Stimulated activated CD4-positive, alpha-beta T cell treated with anti-CD3 and anti-CD28 coated beads, Interleukin-2, amount 100 ng/mL, for 48 hours (primary cell): ENCODE data around the gene RALGPS1.

Experiments
- DNase-seq, 2 donors: peaks; one replicate each; pipeline ENCODE4 v3.0.0-alpha.2; 2020

RALGPS1 gene

GRCh38 chr9:127022913-127023660 is 108.5 kb downstream of the RALGPS1 start:
- no peak for DNase-seq

- DNase-seq, result no peak
Measured at GRCh38 chr9:127025042-127025441, 110.5 kb downstream of the RALGPS1 start.

GRCh38 chr9:127027694-127028093 is 113.1 kb downstream of the RALGPS1 start:
- no peak for DNase-seq

DNA sequence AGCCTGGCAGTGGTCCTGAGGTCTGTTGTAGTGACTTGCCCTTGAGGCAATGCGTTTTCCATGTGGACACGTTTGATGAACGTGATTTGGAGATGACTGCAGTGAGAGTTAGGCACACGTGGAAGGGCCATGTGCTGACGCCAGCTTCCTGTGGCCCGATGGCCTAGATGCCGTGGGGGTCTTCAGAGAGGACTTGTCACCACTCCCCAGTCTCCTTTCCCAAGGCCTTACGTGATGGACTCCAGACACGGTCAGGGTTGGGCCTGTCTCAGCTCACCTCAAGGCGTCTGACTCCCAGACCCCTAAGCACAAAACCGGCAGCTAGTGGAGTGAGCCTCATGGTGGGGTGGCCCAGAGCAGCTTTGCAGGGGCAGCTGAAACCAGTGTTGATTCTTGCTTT is 115.0 kb downstream of the RALGPS1 start:
- no peak for DNase-seq

DNA sequence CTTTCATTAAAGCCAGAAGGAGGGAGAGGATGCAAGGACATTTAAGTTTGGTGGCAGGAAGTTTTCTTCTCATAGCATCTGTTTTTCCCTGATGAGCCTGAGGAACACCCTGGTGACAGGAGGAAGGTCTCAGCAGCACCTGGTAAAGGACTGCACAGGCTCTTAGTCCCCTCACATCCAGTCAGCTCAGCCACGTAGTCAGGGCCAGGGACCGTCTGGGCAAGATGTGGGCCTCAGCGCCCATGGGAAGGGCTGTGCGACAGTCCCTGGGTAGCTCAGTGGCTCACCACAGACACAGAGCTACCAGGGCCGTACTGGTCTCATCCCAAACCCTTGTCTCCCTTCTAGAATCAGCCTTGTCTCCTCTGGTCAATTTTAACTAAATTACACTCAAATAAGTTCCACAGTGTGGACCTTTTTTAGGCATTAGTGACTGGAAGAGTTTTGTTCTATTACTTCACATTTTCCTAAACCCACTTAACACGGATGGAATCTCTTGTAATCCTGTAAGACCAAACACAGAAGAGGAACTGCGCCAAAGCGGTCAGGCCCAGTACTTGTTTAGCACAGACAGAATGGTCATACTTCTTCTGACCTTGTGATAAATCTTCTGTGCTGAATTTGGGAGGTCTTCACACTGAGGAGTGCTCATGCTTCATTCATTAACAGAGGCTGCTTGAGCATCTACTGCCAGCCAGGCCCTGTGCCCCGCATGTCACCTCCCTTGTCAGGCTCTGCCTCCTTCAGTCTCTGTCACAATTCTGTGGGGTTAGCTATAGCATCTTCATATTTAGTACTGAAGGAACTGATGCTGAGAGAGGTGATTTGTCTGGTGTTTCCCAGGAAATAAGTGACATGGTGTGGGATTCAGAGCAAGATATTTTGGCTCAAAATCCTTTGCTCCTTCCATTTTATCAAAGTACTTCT is 116.5 kb downstream of the RALGPS1 start:
- no peak for DNase-seq

GRCh38 chr9:127032256-127032655 is 117.7 kb downstream of the RALGPS1 start:
- DNase-seq, result no peak

DNA sequence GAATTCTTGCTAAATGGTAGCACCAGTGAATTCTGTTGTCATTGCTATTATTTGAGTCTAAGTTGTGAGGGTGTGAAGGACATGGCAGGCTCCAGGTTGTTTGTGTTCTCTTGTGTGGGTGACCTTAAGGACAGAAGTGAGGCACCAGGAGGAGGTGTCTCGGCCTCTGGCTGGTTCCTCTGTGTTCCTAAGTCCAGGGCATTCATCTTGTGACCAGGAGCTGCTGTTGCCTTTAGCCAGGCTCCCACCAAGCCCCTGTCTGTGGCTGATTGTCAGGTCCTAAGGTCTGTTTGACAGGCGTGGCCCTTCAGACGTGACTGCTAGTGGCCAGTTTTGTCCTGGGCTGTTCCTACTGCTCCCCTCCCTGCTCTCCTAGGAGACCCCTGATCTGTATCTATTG is 118.5 kb downstream of the RALGPS1 start:
- DNase-seq, result no peak

DNA sequence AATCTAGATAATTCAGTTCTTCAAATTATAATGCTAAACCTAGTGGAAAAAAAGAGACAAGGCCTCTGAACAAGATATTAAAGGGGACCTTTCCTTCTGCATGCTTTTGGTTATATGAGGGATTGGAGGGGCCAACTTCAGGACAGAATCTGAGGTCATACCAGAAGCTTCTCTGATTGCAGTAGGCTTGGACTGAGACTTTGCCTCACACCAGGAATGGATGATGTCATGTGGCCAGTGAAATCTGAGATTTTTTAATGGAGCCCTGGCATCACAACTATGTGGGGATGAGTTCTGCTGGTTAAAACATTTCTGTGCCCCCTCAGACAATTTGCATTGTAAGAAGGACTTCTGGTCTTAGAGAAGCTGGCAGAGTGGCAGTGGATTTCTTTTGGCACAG is 119.2 kb downstream of the RALGPS1 start:
- DNase-seq, result no peak

GRCh38 chr9:127034691-127035090 is 120.1 kb downstream of the RALGPS1 start:
- DNase-seq, result no peak

- DNase-seq, result no peak
Measured at GRCh38 chr9:127035423-127035822, 120.8 kb downstream of the RALGPS1 start.

DNA sequence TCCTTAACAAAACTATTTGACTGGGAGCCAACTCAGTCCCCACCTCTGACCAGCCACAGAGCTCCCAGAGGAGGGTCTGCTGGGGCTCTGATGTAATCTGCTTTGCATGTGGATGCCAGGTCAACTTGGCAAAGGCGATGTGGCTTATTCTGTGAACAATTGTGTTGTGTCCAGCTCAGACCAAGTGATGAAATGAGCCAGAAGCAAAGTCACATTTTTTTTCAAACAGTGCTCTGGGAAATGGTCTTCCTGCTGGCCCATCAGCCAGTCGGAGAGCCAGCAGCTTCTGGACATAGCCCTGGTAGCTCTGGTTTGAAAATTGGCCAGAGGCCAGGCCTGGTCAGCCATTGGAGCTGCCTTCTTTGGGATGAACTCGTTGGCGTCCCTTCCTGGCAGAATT is 121.4 kb downstream of the RALGPS1 start:
- no peak for DNase-seq

GRCh38 chr9:127036437-127036836 is 121.9 kb downstream of the RALGPS1 start:
- DNase-seq, result no peak

DNA sequence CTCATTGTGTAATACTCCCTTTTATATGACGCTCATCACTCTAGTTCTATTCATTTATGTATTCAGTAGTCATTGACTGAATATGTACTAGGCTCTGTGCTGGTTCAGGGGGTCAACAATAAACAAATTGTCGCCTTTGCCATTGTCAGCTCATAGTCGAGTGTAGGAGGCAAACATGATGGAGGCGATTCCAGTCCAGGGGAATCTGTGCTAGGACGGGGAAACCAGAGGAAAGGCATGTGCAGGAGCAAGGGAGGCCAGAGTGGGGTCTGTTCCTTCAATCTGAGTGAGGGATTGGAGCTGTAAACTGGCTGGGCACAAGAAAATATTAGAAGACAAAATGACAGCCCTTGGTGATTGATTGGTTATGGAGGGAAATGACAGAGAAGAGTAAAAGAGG is 123.9 kb downstream of the RALGPS1 start:
- DNase-seq, result no peak

DNA sequence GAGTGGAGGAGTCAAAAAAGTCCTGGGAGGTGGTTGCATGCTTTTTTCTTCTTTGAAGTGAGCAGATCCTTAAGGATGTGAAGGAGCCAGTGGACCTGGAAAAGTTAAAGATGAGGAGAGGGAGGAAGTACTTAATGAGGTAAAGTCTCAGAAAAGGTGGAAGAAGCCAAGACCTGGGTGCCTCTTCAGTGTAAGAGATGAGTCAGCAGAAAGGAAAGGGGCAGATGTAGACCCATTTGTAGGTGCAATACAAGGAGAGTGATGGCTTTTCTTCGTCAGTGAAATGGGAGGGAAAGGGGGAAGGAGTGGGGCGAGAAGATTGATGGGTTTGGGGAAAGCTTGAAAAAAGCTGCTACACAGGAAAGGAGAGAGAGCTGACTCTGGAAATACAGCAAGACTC is 124.9 kb downstream of the RALGPS1 start:
- no peak for DNase-seq

GRCh38 chr9:127045148-127045547 is 130.6 kb downstream of the RALGPS1 start:
- no peak for DNase-seq

DNA sequence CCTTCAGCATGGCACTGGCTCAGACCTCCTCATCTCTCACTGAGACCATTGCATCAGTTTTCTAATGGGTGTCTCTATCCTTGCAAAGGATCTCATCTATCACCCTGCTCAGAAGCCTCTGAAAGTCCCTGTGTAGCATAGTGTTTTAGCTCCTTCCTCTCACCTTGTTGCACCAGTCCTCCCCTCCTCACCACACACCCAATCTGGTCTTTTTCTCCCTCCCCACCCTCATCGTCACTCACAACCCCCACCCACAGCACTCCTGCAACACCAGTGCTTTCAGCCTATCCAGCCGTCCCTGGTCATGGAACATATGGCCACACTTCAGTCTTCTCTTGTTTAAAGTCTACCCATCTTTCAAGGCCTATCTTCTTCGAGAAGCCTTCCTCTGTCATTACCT is 133.4 kb downstream of the RALGPS1 start:
- DNase-seq, result no peak

DNA sequence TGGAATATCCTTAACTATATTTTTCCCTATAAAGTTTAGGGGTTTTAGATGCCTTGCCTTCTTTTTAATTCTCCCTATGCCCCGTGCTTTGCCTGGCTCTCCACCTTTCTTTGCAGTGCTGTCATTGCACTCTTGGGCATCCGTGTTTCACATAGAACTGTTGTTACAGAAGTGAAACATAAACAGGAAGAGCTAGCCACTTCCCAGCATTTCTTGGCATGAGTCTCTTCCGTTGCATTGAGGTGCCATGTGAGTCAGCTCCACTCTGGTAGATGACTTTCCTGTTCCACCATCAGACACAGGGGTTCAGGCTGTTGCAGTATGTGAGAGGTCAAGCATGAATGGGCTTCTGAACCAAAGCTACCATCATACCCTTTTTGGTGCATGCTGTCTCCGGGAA is 134.5 kb downstream of the RALGPS1 start:
- peak; percentile 3 to 5 for DNase-seq

DNA sequence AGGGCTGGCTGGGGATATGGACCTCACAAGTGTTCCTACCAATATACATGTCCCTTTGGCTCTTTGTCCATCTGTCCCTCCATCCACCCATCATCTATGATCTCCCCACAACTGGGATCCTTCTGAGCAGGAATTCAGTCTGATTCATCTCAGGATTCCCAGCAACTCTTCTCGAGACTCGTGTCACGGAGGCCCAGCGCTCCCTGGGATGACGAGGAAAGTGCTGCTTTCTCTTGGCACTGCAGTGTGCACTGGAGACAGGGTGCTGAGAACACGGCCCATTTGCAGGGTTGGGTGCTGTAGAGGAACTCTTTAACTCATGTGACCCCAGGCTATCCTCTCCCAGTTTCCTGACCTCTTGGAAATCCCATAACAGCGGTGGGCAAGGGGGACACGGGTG is 135.0 kb downstream of the RALGPS1 start:
- DNase-seq, result no peak

GRCh38 chr9:127050152-127050551 is 135.6 kb downstream of the RALGPS1 start:
- no peak for DNase-seq

- no peak for DNase-seq
Measured at GRCh38 chr9:127050591-127051001, 136.0 kb downstream of the RALGPS1 start.

DNA sequence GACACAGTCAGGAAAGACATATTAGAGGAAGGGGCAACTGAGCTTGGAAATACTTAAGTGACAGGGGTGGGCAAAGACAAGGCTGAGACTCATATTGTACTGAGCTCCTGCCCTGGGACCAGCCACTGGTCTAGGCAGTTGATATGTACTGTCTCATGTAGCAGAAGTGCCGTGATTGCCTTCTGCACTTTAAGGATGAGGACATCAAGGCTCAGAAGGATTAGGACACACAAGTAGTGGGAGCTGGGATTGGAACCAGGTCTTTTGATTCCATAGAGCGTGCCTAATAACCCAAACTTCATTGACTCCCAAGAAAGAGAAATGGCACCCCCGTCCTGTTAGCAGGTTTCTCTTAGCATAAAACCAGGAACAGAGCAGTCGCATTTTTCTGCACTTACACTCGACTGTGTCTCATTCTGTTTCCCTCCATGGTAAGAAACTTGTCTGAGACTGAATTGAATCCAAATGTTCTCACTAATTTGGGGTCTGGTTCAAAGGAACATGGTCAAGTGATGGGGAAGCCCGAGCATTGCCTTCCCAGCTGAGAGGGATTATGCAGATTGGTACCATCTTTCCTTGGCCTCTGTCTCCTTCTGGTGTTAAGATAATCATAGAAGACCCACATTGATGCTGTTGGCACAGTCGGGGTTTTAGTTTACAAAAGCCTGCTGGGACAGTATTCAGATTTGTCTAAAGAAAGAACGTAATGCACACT is 137.5 kb downstream of the RALGPS1 start:
- DNase-seq, result no peak

GRCh38 chr9:127053057-127053821 is 138.7 kb downstream of the RALGPS1 start:
- DNase-seq, result no peak

DNA sequence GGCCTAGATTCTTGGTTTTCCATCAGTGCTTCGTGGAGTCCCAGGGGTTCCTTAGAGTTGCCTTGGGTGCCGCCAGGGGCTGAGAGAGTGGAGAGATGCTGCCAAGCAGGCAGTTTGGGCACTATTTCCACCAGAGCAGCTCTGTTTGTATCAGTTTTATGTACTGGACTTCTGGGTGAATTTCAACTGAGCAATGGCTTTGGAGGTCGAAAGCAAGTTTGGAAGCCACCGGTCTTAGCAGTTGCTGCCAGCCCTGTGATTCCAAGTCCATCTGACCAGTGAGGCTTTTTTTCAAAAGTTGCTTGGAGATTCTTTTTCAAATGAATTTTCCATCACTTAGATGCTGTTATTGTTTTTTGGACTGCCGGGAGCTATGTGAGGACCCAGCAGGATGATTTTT is 139.4 kb downstream of the RALGPS1 start:
- DNase-seq, result no peak
